SK-N-SH treated with all-trans-retinoic acid at 6 μM for 48 hours (cell line): Measurements from ENCODE around the gene CACNA2D2.

ENCODE experiments used
- ATAC-seq: fragments of 200-7000 bp; cut with Tn5 transposase; 3 replicates; pipeline ENCODE4 v1.9.1; 2020; ENCODE audit warnings: mild to moderate bottlenecking, moderate library complexity
- ARNTL ChIP-seq: fragments of 450-650 bp; formaldehyde crosslinking; IDR thresholded peaks from 2 replicates; pipeline ENCODE4 v1.5.0; 2020; ENCODE audit warnings: low read depth, mild to moderate bottlenecking, moderate library complexity, borderline replicate concordance
- BACH2 ChIP-seq: fragments of 250-450 bp; sonication (Bioruptor Pico); IDR thresholded peaks from 2 replicates; pipeline ENCODE4 v1.9.0; 2021; ENCODE audit warnings: mild to moderate bottlenecking, borderline replicate concordance
- CSDC2 ChIP-seq: fragments of 250-450 bp; sonication (Bioruptor Pico); IDR thresholded peaks from 2 replicates; pipeline ENCODE4 v1.5.0; 2020; ENCODE audit warnings: mild to moderate bottlenecking, moderate library complexity
- ESRRG ChIP-seq: fragments of 250-450 bp; sonication (Bioruptor Pico); IDR thresholded peaks from 2 replicates; pipeline ENCODE4 v1.6.1; 2021; ENCODE audit warnings: mild to moderate bottlenecking
- ISL1 ChIP-seq: fragments of 250-450 bp; sonication (Bioruptor Pico); IDR thresholded peaks from 2 replicates; pipeline ENCODE4 v2.1.2; 2022; ENCODE audit warnings: mild to moderate bottlenecking, moderate library complexity
- OSR1 ChIP-seq: fragments of 250-450 bp; sonication (Bioruptor Pico); IDR thresholded peaks from 2 replicates; pipeline ENCODE4 v1.8.0; 2022; ENCODE audit warnings: moderate library complexity, mild to moderate bottlenecking, inconsistent platforms
- PPARA ChIP-seq: fragments of 250-450 bp; sonication (Bioruptor Pico); IDR thresholded peaks from 2 replicates; pipeline ENCODE4 v1.5.0; 2020; ENCODE audit warnings: mild to moderate bottlenecking, borderline replicate concordance
- RARB ChIP-seq: fragments of 250-450 bp; sonication (Bioruptor Pico); IDR thresholded peaks from 2 replicates; pipeline ENCODE4 v1.8.0; 2021; ENCODE audit warnings: mild to moderate bottlenecking, moderate library complexity
- SNAI2 ChIP-seq: fragments of 250-450 bp; sonication (Bioruptor Pico); IDR thresholded peaks from 2 replicates; pipeline ENCODE4 v1.5.0; 2020; ENCODE audit warnings: mild to moderate bottlenecking, moderate library complexity
- TCF4 ChIP-seq: fragments of 250-450 bp; sonication (Bioruptor Pico); IDR thresholded peaks from 2 replicates; pipeline ENCODE4 v1.8.0; 2021; ENCODE audit warnings: mild to moderate bottlenecking, moderate library complexity, borderline replicate concordance
- TOX ChIP-seq: fragments of 250-450 bp; sonication (Bioruptor Pico); IDR thresholded peaks from 2 replicates; pipeline ENCODE4 v1.8.0; 2021; ENCODE audit warnings: mild to moderate bottlenecking, moderate library complexity, borderline replicate concordance
- ZC3H10 ChIP-seq: fragments of 250-450 bp; sonication (Bioruptor Pico); IDR thresholded peaks from 2 replicates; pipeline ENCODE4 v1.5.1; 2021; ENCODE audit warnings: mild to moderate bottlenecking, moderate library complexity
- ZFP30 ChIP-seq: fragments of 450-650 bp; formaldehyde crosslinking; IDR thresholded peaks from 2 replicates; pipeline ENCODE4 v1.5.0; 2022; ENCODE audit warnings: mild to moderate bottlenecking, moderate library complexity
- ZNF565 ChIP-seq: fragments of 450-650 bp; formaldehyde crosslinking; conservative IDR thresholded peaks from 2 replicates; pipeline ENCODE4 v1.5.0; 2020; ENCODE audit warnings: low read depth, mild to moderate bottlenecking, moderate library complexity
- ZNF70 ChIP-seq: fragments of 450-650 bp; formaldehyde crosslinking; IDR thresholded peaks from 2 replicates; pipeline ENCODE4 v1.5.0; 2020; ENCODE audit warnings: mild to moderate bottlenecking, moderate library complexity
- ZNF8 ChIP-seq: fragments of 450-650 bp; formaldehyde crosslinking; IDR thresholded peaks from 2 replicates; pipeline ENCODE4 v1.5.0; 2020; ENCODE audit warnings: mild to moderate bottlenecking, moderate library complexity
- TF ChIP-seq, protein P1 (sequence below): fragments of 250-450 bp; sonication (Bioruptor Pico); IDR thresholded peaks from 2 replicates; pipeline ENCODE4 v1.5.1; 2021; ENCODE audit warnings: mild to moderate bottlenecking, moderate library complexity
- TF ChIP-seq, protein P2 (sequence below): fragments of 250-450 bp; sonication (Bioruptor Pico); IDR thresholded peaks from 2 replicates; pipeline ENCODE4 v1.5.0; 2020; ENCODE audit warnings: mild to moderate bottlenecking, moderate library complexity
- TF ChIP-seq, protein P3 (sequence below): fragments of 250-450 bp; sonication (Bioruptor Pico); IDR thresholded peaks from 2 replicates; pipeline ENCODE4 v1.5.1; 2020; ENCODE audit warnings: low read depth, mild to moderate bottlenecking, moderate library complexity
- TF ChIP-seq, protein P4 (sequence below): fragments of 250-450 bp; sonication (Bioruptor Pico); IDR thresholded peaks from 2 replicates; pipeline ENCODE4 v1.8.0; 2021; ENCODE audit warnings: low read depth, mild to moderate bottlenecking, moderate library complexity, borderline replicate concordance
- TF ChIP-seq, protein P5 (sequence below): fragments of 250-450 bp; sonication (Bioruptor Pico); IDR thresholded peaks from 2 replicates; pipeline ENCODE4 v1.8.0; 2020; ENCODE audit warnings: mild to moderate bottlenecking, moderate library complexity, borderline replicate concordance

The CACNA2D2 gene

DNA sequence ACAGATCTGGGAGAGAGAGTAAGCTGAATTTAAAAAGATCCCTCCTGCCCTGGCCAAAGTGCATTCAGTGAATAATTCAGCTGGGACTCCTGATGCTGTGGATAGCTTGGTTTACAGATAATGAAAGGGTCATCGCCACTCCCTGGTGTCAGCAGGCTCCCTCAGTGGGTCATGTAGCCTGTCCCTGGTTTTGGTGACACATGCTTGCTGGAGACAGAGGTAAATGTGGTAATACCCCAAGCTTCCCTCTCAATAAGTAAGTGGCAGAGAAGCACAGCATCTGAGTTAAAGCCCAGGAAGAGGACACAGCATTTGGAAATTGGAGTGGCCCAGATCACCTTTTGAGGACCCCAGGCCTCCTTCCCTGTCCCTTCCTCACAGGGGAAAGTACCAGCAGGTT is 146.0 kb downstream of the CACNA2D2 start:
- ATAC-seq, result no peak
- TF ChIP-seq ISL1 (CRISPR knock-in tag) (no peak), OSR1 (CRISPR knock-in tag) (no peak), PPARA (CRISPR knock-in tag) (no peak), ZNF70 (CRISPR knock-in tag) (no peak), SNAI2 (CRISPR knock-in tag) (no peak), ESRRG (CRISPR knock-in tag) (no peak), CSDC2 (CRISPR knock-in tag) (no peak), ARNTL (no peak), ZNF565 (no peak), BACH2 (no peak), RARB (no peak)
- TF ChIP-seq, protein P1, sequence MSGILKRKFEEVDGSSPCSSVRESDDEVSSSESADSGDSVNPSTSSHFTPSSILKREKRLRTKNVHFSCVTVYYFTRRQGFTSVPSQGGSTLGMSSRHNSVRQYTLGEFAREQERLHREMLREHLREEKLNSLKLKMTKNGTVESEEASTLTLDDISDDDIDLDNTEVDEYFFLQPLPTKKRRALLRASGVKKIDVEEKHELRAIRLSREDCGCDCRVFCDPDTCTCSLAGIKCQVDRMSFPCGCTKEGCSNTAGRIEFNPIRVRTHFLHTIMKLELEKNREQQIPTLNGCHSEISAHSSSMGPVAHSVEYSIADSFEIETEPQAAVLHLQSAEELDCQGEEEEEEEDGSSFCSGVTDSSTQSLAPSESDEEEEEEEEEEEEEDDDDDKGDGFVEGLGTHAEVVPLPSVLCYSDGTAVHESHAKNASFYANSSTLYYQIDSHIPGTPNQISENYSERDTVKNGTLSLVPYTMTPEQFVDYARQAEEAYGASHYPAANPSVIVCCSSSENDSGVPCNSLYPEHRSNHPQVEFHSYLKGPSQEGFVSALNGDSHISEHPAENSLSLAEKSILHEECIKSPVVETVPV, result no peak
- TF ChIP-seq, protein P2, sequence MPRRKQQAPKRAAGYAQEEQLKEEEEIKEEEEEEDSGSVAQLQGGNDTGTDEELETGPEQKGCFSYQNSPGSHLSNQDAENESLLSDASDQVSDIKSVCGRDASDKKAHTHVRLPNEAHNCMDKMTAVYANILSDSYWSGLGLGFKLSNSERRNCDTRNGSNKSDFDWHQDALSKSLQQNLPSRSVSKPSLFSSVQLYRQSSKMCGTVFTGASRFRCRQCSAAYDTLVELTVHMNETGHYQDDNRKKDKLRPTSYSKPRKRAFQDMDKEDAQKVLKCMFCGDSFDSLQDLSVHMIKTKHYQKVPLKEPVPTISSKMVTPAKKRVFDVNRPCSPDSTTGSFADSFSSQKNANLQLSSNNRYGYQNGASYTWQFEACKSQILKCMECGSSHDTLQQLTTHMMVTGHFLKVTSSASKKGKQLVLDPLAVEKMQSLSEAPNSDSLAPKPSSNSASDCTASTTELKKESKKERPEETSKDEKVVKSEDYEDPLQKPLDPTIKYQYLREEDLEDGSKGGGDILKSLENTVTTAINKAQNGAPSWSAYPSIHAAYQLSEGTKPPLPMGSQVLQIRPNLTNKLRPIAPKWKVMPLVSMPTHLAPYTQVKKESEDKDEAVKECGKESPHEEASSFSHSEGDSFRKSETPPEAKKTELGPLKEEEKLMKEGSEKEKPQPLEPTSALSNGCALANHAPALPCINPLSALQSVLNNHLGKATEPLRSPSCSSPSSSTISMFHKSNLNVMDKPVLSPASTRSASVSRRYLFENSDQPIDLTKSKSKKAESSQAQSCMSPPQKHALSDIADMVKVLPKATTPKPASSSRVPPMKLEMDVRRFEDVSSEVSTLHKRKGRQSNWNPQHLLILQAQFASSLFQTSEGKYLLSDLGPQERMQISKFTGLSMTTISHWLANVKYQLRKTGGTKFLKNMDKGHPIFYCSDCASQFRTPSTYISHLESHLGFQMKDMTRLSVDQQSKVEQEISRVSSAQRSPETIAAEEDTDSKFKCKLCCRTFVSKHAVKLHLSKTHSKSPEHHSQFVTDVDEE, result no peak
- TF ChIP-seq, protein P3, sequence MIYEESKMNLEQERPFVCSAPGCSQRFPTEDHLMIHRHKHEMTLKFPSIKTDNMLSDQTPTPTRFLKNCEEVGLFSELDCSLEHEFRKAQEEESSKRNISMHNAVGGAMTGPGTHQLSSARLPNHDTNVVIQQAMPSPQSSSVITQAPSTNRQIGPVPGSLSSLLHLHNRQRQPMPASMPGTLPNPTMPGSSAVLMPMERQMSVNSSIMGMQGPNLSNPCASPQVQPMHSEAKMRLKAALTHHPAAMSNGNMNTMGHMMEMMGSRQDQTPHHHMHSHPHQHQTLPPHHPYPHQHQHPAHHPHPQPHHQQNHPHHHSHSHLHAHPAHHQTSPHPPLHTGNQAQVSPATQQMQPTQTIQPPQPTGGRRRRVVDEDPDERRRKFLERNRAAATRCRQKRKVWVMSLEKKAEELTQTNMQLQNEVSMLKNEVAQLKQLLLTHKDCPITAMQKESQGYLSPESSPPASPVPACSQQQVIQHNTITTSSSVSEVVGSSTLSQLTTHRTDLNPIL (CRISPR knock-in tag), result no peak

DNA sequence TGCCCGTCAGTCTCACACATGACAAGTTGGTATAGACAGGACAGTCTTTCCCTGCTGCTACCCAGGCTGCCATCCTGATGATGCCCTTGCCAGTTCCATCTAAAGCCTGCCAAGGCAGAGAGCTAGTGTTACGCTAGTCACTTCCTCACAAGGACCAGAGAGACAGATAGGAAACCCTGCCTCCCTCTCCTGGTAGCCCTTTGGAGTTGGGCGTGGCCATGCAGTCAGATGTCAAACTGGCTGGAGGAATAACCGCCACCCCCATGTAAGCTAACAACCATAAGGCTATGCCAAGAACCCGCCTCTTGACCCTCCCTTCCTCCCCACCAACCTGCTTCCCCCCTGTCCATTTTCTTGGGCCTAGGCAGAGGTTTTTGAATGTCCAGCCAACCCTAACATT is 146.9 kb downstream of the CACNA2D2 start:
- ATAC-seq, result no peak
- no peak for TF ChIP-seq OSR1 (CRISPR knock-in tag)
- no peak for TF ChIP-seq ARNTL
- TF ChIP-seq ESRRG (CRISPR knock-in tag), result no peak
- TF ChIP-seq, protein P4, sequence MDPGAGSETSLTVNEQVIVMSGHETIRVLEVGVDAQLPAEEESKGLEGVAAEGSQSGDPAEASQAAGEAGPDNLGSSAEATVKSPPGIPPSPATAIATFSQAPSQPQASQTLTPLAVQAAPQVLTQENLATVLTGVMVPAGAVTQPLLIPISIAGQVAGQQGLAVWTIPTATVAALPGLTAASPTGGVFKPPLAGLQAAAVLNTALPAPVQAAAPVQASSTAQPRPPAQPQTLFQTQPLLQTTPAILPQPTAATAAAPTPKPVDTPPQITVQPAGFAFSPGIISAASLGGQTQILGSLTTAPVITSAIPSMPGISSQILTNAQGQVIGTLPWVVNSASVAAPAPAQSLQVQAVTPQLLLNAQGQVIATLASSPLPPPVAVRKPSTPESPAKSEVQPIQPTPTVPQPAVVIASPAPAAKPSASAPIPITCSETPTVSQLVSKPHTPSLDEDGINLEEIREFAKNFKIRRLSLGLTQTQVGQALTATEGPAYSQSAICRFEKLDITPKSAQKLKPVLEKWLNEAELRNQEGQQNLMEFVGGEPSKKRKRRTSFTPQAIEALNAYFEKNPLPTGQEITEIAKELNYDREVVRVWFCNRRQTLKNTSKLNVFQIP (CRISPR knock-in tag), result no peak
- no peak for TF ChIP-seq ZFP30 (CRISPR knock-in tag)
- TF ChIP-seq ISL1 (CRISPR knock-in tag), result no peak
- TF ChIP-seq CSDC2 (CRISPR knock-in tag), result no peak
- no peak for TF ChIP-seq ZC3H10 (CRISPR knock-in tag)

DNA sequence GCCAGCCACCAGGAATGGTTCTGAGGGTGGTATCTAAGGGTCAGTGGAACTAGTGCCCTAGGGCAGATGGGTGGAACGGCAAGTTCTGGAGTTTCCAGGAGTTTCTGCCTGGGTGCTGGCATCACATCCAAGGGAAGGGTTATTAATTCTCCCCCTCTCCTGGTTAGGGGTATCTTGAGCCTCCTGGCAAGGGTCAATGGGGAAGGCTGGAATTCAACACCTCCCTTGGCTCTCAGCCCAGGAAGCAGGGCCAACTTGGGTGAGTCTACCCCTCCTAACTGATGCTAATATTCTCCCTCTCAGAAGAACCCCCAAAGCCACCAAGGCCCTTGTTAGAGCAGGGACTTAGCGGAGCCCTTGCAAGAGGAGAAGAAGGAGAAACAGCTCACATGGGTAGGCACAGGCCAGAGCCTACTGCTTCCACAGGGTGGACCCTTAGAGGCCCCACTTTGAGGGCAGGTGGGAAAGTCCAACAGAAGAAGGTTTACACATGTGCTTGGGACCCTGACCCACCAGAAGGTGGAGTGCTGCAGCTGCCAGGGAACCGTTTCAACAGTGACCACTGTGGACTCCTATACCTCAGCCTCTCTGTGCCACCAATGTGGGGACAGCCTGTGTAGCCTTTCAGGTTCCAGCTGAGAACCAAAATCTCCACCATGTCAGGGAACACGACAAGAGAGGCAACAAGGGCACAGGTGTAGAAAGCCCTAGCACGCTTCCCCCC is 147.4 kb downstream of the CACNA2D2 start:
- ATAC-seq, result no peak
- no peak for TF ChIP-seq ZFP30 (CRISPR knock-in tag)

DNA sequence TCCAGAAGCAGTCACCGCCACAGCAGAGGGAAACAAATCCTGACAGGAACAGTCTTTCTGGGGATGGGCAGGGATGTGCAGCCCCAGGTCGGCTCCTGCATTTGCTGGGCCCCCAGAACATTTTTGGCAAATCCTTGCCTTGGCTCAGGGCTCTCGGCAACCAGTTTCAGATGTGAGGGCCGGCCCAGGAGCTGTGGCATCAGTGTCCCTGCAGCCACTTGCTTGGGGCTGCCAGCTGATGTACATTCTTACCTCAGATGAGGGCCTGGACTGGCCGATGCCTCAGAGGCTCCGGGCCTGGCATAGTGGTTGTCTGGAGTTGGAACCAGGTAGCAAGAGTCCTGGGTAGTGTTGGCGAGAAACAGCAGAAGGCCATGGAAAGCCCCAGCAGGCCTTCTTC is 148.6 kb downstream of the CACNA2D2 start:
- ATAC-seq, result no peak
- TF ChIP-seq TOX (CRISPR knock-in tag) (no peak), ZFP30 (CRISPR knock-in tag) (no peak), ZNF8 (no peak), ARNTL (no peak), ISL1 (CRISPR knock-in tag) (no peak), TCF4 (CRISPR knock-in tag) (no peak)
- TF ChIP-seq, protein P4 (CRISPR knock-in tag), result no peak
- TF ChIP-seq, protein P5, sequence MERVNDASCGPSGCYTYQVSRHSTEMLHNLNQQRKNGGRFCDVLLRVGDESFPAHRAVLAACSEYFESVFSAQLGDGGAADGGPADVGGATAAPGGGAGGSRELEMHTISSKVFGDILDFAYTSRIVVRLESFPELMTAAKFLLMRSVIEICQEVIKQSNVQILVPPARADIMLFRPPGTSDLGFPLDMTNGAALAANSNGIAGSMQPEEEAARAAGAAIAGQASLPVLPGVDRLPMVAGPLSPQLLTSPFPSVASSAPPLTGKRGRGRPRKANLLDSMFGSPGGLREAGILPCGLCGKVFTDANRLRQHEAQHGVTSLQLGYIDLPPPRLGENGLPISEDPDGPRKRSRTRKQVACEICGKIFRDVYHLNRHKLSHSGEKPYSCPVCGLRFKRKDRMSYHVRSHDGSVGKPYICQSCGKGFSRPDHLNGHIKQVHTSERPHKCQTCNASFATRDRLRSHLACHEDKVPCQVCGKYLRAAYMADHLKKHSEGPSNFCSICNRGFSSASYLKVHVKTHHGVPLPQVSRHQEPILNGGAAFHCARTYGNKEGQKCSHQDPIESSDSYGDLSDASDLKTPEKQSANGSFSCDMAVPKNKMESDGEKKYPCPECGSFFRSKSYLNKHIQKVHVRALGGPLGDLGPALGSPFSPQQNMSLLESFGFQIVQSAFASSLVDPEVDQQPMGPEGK, result no peak
